GM21381 (cell line): Measurements from ENCODE around the gene MYOF.

Experiments
- ATAC-seq: cut with Tn5 transposase; IDR thresholded peaks from one replicate; pipeline ENCODE4 v1.9.1; 2021; ENCODE audit warnings: mild to moderate bottlenecking, moderate library complexity; ENCODE audit not compliant: unreplicated experiment

MYOF gene

GRCh38 chr10:93266858-93267257, 215.3 kb downstream of the MYOF start:
- ATAC-seq = peak; percentile 21

GRCh38 chr10:93261961-93262610, 220.0 kb downstream of the MYOF start:
- no peak for ATAC-seq

GRCh38 chr10:93261089-93261488, 221.0 kb downstream of the MYOF start:
- no peak for ATAC-seq

GRCh38 chr10:93259126-93259525, 223.0 kb downstream of the MYOF start:
- ATAC-seq = no peak
